GM18861 (cell line): ENCODE data around the gene TRAPPC3.

Experiments
- ATAC-seq: cut with Tn5 transposase; IDR thresholded peaks from one replicate; pipeline ENCODE4 v1.9.1; 2021; ENCODE audit not compliant: unreplicated experiment

The TRAPPC3 gene

GRCh38 chr1:36154335-36154734, 5.0 kb upstream of the TRAPPC3 start:
- ATAC-seq: no peak

GRCh38 chr1:36153476-36153875, 4.2 kb upstream of the TRAPPC3 start:
- ATAC-seq: no peak

- no peak for ATAC-seq
Observed at GRCh38 chr1:36151845-36152203, 2.5 kb upstream of the TRAPPC3 start.

GRCh38 chr1:36151134-36151844, 2.0 kb upstream of the TRAPPC3 start:
- ATAC-seq: no peak

GRCh38 chr1:36150296-36151133, 1.2 kb upstream of the TRAPPC3 start:
- ATAC-seq: peak; percentile 55

- no peak for ATAC-seq
Observed at GRCh38 chr1:36149973-36150295, 648 bp upstream of the TRAPPC3 start.

- no peak for ATAC-seq
Observed at GRCh38 chr1:36148821-36149236, 457 bp downstream of the TRAPPC3 start.

GRCh38 chr1:36144413-36144812, 4.9 kb downstream of the TRAPPC3 start:
- no peak for ATAC-seq

GRCh38 chr1:36143424-36143823, 5.9 kb downstream of the TRAPPC3 start:
- ATAC-seq: no peak

GRCh38 chr1:36142121-36142520, 7.2 kb downstream of the TRAPPC3 start:
- ATAC-seq: no peak

GRCh38 chr1:36139521-36139920, 9.8 kb downstream of the TRAPPC3 start:
- no peak for ATAC-seq

GRCh38 chr1:36137776-36138175, 11.5 kb downstream of the TRAPPC3 start:
- no peak for ATAC-seq

GRCh38 chr1:36137226-36137625, 12.1 kb downstream of the TRAPPC3 start:
- no peak for ATAC-seq

- no peak for ATAC-seq
Observed at GRCh38 chr1:36136535-36136934, 12.8 kb downstream of the TRAPPC3 start.

- ATAC-seq: no peak
Observed at GRCh38 chr1:36135796-36136195, 13.5 kb downstream of the TRAPPC3 start.

GRCh38 chr1:36135330-36135667, 14.0 kb downstream of the TRAPPC3 start:
- no peak for ATAC-seq

- no peak for ATAC-seq
Observed at GRCh38 chr1:36134505-36135329, 14.6 kb downstream of the TRAPPC3 start.

- ATAC-seq: no peak
Observed at GRCh38 chr1:36134031-36134430, 15.3 kb downstream of the TRAPPC3 start.

- ATAC-seq: no peak
Observed at GRCh38 chr1:36133484-36133883, 15.8 kb downstream of the TRAPPC3 start.

- no peak for ATAC-seq
Observed at GRCh38 chr1:36132029-36132428, 17.3 kb downstream of the TRAPPC3 start.

- no peak for ATAC-seq
Observed at GRCh38 chr1:36128905-36129206, 20.4 kb downstream of the TRAPPC3 start.
